ENCODE measurements around the gene MAP6.

- TF ChIP-seq ZBTB1 (CRISPR knock-in tag; IDR thresholded peaks at IDR 0.05; ENCODE audit: borderline replicate concordance, low read depth) (no peak), JUNB (CRISPR knock-in tag; conservative IDR thresholded peaks at IDR 0.05) (no peak), SMAD1 (IDR thresholded peaks at IDR 0.05; ENCODE audit: low read depth, low read length, partially characterized antibody) (no peak), MNT (conservative IDR thresholded peaks at IDR 0.05) (no peak), ARNT (IDR thresholded peaks at IDR 0.05) (no peak), PATZ1 (CRISPR knock-in tag; IDR thresholded peaks at IDR 0.05; ENCODE audit: borderline replicate concordance) (no peak), CEBPG (CRISPR knock-in tag; IDR thresholded peaks at IDR 0.05) (no peak), CEBPG (tag; conservative IDR thresholded peaks at IDR 0.05 in 1 of 2, IDR thresholded peaks at IDR 0.05 in 1 of 2) (no peak), SMC3 (conservative IDR thresholded peaks at IDR 0.05; ENCODE audit: insufficient read depth, low read depth, low read length) (no peak), MYC (IDR thresholded peaks at IDR 0.05; ENCODE audit: low read depth, low read length) (no peak), MYC (CRISPR knock-in tag; IDR thresholded peaks at IDR 0.05; ENCODE audit: borderline replicate concordance, low read depth) (no peak), CGGBP1 (CRISPR knock-in tag; IDR thresholded peaks at IDR 0.05) (no peak), TSHZ1 (CRISPR knock-in tag; IDR thresholded peaks at IDR 0.05) (no peak), CEBPB (tag; IDR thresholded peaks at IDR 0.05) (no peak)
These were observed 120.1 kb downstream of the MAP6 start for GRCh38 chr11:75548595-75549272.

Data from K562 (cell line).